Fibroblast of villous mesenchyme (primary cell): ENCODE results near the gene RAB11FIP3. TPM values are rescaled to one million over a fixed set of nuclear protein-coding genes. Genes with fewer than 3 reads are reported as not detected.
"Not testable (repeated sequence)": the region's sequence is repeated elsewhere in the genome, so short reads cannot be mapped to it uniquely, and the experiment has no call there.

Experiments used
- DNase-seq: peaks from one replicate; pipeline ENCODE4 v3.0.0-alpha.2; 2010; ENCODE audit warnings: low read depth
- H3K4me3 ChIP-seq: 2 replicates; pipeline ENCODE4 v1.5.1; 2011; ENCODE audit warnings: low read depth, mild to moderate bottlenecking, low read length
- CTCF ChIP-seq: IDR thresholded peaks from 2 replicates; pipeline ENCODE4 v1.5.1; 2012; ENCODE audit warnings: low read depth, mild to moderate bottlenecking, low read length; ENCODE audit not compliant: insufficient read depth
- total RNA-seq: library from RNA; depleted of rRNA; stranded (reverse); fragments of >200 nt; gene quantifications from 2 replicates; pipeline ENCODE4 v1.2.3, GENCODE V29; 2012

RAB11FIP3 gene
- total RNA-seq, 1 donor = 19.4 TPM

- no peak for TF ChIP-seq CTCF
- DNase-seq = no peak
- no peak overlapping the region for H3K4me3 ChIP-seq
Observed at GRCh38 chr16:489606-490005, 64.2 kb downstream of the RAB11FIP3 start.

- TF ChIP-seq CTCF = no peak
- no peak for DNase-seq
Observed at GRCh38 chr16:490768-491167, 65.3 kb downstream of the RAB11FIP3 start.

DNA sequence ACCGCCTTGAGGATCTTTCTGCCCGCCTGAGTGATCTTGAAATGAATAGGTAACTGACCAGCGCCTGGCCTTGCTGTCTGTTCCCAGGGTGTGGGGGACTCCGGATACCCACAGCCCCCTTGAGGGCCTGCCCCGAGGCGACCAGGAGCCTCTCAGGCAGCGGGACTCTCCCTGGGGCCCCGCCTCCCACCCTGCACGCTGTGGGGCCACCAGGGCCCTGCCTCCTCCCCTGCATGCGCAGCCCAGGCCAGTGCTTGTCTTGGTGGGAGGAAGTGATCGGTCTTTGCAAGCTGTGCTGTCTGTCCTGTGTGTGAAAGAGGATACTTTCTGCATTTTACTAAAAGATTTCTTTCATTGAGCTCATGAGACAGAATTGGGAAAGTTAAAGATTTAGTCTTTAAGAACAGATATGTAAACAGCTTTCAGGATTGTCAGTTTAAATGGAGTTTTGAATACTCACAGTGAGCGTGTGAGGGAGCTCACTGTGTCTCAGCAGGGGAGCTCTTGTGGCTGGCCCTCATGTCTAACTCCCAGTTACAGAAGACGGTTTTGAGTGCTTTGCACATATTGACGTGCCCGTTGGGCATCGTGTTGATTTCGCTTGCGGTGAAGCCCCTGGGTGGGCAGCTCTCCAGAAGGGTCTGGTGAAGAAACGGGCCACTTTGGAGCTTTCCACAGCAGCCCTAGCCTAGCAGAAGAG lies 65.9 kb downstream of the RAB11FIP3 start:
- no peak for DNase-seq
- TF ChIP-seq CTCF = no peak

More at GRCh38 chr16:490768-491167, 65.3 kb downstream of the RAB11FIP3 start:
- H3K4me3 ChIP-seq = no peak overlapping the region

GRCh38 chr16:492211-492875 lies 66.9 kb downstream of the RAB11FIP3 start:
- H3K4me3 ChIP-seq = no peak overlapping the region
- no peak for DNase-seq
- TF ChIP-seq CTCF = no peak

More for the DNA sequence above, 65.9 kb downstream of the RAB11FIP3 start:
- no peak overlapping the region for H3K4me3 ChIP-seq

GRCh38 chr16:494676-495075 lies 69.2 kb downstream of the RAB11FIP3 start:
- DNase-seq, H3K4me3 ChIP-seq: not testable (repeated sequence)

DNA sequence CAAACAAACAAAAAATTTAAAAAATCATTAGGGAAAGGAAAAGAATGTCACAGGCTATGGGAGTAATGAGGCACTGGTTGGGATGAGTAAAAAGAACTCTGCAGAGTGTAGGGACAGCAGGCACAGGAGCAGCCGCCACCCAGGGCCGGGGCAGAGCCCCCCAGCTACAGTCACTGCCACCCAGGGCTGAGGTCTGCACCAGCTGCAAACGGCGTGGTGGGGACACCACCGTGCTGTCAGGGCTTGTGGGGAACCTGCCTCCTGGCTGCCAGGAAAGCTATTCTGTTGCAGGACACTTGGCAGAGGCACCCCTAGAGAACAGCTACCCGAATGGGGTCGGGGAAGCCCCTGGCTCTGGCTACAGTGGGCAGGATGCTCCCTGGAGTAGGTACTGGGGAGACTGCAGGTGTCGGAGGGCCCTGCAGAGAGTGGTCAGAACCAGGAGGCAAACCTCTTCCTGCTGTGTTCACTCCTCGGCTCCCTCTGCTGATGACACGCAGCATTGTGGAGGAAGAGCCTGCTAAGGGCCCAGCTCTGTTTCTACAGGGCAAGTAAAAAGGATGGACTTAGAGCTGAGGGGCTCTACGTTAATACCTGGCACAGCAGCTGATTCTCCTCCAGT lies 69.8 kb downstream of the RAB11FIP3 start:
- no peak overlapping the region for H3K4me3 ChIP-seq
- peak; percentile 59 for TF ChIP-seq CTCF
- peak; percentile 58 for DNase-seq
